HG02798 (cell line): ENCODE data around the gene CYP2C18.
"Not testable (repeated sequence)": the region's sequence is repeated elsewhere in the genome, so short reads cannot be mapped to it uniquely, and the experiment has no call there.

Source experiments
- ATAC-seq: cut with Tn5 transposase; IDR thresholded peaks from one replicate; pipeline ENCODE4 v1.9.1; 2021; ENCODE audit warnings: mild to moderate bottlenecking; ENCODE audit not compliant: unreplicated experiment, poor library complexity

CYP2C18 gene

DNA sequence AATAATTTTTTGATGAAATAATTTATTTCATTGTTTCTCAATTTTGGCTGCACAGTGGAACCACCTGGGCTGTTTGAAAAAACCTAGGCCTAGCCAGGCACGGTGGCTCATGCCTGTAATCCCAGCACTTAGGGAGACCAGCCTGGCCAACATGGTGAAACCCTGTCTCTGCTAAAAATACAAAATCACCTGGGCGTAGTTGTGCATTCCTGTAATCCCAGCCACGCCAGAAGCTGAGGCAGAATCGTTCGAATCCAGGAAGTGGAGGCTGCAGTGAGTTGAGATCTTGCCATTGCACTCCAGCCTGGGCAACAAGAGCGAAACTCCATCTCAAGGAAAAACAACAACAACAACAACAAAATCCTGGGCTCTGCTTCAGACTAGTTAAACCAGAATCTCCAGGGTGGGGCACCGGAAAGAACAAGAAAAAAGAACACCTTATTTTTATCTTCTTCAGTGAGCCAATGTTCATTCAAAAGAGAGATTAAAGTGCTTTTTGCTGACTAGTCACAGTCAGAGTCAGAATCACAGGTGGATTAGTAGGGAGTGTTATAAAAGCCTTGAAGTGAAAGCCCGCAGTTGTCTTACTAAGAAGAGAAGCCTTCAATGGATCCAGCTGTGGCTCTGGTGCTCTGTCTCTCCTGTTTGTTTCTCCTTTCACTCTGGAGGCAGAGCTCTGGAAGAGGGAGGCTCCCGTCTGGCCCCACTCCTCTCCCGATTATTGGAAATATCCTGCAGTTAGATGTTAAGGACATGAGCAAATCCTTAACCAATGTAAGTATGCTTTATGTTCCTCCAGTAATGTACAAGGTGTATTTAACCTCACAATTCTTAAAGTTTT lies at the start of gene CYP2C18:
CYP2C18 (plus strand) TSS at position 516 of the 841 bp plus-strand sequence; CDS start at position 607, 91 bp downstream.
- ATAC-seq = no peak

DNA sequence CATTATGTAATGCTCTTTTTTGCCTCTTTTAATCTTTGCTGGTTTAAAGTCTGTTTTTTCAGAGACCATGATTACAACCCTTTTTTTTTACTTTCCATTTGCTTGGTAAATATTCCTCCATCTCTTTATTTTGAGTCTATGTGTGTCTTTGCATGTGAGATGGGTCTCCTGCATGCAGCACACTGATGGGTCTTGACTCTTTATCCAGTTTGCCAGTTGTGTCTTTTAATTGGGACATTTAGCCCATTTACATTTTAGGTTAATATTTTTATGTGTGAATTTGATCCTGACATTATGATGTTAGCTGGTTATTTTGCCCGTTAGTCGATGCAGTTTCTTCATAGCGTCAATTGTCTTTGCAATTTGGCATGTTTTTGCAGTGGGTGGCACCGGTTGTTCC lies 45.4 kb upstream of the CYP2C18 start:
- not testable (repeated sequence) for ATAC-seq

DNA sequence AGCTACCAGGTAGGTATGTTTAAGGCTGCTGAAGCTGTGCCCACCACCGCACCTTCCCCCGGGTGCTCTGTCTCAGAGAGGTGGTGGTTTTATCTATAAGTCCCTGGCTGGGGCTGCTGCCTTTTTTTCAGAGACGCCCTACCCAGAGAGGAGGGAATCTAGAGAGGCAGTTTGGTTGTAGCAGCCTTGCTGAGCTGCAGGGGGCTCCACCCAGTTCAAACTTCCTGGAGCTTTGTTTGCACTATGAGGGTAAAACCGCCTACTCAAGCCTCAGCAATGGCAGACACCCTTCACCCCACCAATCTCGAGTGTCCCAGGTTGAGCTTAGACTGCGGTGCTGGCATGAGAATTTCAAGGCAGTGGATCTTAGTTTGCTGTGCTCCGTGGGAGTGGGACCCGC lies 43.6 kb upstream of the CYP2C18 start:
- no peak for ATAC-seq

DNA sequence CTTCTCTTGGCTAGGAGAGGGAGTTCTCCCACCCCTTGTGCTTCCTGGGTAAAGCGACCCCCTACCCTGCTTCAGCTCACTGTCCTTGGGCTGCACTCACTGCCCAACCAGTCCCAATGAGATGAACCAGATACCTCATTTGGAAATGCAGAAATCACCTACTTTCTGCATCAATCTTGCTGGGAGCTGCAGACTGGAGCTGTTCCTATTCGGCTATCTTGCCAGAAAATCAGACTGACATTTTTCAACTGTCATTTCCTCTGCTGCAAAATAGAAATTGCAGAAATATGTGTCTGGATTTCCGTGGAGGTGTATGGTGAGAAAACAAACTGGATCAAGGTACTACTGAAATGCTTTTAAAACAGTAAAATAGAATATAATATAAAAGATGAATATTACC lies 43.0 kb upstream of the CYP2C18 start:
- no peak for ATAC-seq

DNA sequence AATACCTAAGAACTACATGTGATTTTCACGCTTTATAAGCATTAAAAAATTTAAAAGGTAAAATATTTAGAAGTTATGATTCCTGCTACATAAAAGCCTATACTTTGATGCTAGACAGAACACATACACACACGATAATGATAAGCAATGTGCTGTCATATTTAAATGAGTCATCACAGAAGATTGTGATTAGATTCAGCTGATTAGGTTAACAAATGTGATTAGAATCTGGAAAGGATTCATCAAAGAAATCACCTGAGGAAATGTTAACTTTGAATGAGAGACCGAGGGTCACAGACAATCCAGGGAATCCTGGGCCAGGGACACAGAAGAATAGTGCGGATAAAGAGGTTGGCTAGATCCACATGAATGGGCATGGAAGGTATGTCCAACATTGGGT lies 42.0 kb upstream of the CYP2C18 start:
- no peak for ATAC-seq

DNA sequence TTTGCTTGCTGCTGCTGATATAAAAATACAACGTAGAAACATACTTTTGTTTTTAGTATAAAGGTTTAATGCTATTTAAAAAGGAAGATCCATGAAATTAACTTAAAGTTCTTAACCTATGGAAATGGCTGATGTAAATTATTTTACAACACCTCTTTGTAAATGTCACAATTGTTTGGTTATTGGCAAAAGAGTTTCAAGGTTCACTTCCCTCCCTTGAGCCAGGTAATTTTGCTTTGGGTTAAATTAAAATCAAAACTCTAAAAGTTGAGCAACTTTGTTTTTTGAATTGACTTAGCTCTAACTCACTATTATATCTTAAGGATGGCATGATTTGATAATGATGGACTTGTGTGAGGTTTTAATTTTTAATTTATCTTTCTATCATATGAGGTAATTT lies 39.2 kb upstream of the CYP2C18 start:
- ATAC-seq = no peak

DNA sequence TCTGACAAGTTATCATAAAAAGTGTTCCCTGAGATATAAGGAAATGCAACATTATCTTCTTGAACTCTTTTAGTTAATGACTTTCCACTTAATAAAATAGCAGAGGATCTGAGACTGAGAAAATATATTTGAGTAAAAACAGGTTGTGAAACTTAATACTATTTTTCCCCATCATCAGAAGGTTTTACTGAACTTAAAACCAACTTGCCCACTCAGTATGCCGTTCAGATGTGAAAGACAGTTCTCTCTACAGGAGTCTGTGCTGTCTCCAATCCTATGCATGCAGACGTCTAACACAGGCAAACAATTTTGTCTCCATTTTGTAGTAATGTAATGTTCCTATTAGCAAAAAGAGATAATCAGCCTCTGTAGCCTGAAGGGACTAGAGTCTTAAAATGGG lies 38.2 kb upstream of the CYP2C18 start:
- ATAC-seq = peak; percentile 68

DNA sequence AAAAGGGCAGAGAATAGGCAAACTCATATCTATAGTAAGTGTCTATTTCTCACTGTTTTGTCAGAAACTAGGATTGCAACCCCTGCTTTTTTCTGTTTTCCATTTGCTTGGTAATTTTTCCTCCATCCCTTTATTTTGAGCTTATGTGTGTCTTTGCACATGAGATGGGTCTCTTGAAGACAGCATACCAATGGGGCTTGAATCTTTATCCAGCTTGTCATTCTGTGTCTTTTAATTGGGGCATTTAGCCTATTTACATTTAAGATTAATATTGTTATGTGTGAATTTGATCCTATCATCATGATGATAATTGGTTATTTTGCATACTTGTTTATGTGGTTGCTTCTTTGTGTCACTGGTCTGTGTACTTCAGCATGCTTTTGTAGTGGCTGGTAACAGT lies 28.3 kb upstream of the CYP2C18 start:
- ATAC-seq = not testable (repeated sequence)

DNA sequence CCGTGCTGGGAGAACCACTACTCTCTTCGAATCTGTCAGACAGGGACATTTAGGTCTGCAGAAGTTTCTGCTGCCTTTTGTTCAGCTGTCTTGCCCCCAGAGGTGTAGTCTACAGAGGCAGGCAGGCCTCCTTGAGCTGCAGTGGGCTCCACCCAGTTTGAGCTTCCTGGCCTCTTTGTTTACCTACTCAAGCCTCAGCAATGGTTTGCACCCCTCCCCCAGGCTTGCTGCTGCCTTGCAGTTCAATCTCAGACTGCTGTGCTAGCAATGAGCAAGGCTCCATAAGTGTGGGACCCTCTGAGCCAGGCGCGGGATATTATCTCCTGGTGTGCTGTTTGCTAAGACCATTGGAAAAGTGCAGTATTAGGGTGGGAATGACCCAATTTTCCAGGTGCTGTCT lies 20.5 kb upstream of the CYP2C18 start:
- ATAC-seq = not testable (repeated sequence)

DNA sequence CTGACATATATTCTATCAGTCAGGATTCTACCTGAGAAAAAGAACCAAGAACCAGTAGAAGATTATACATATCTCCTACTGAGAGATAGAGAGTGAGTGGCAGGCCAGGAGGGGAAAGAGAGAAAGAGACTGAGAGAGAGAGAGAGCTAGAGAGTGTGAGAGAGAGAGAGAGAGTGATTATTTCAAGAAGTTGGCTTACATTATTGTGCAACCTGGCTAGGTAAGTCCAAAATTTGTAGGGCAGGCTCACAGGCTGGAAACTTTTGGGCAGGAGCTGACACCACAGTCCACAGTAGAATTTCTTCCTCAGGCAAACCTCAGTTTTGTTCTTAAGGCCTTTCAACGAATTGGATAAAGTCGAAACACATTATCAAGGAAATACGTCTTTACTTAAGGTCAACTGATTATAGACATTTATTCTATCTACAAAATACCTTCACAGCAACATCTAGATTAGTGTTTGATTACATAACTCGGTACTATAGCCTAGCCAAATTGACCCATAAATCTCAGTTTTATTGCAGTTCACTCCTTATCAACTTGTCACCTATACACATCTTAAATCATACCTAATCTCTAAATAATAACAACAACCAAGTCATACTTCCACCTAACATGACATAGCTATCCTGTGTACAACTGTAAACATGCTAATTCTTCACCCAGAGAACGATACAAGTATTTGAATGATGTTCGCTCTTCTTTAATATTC lies 17.0 kb upstream of the CYP2C18 start:
- no peak for ATAC-seq

DNA sequence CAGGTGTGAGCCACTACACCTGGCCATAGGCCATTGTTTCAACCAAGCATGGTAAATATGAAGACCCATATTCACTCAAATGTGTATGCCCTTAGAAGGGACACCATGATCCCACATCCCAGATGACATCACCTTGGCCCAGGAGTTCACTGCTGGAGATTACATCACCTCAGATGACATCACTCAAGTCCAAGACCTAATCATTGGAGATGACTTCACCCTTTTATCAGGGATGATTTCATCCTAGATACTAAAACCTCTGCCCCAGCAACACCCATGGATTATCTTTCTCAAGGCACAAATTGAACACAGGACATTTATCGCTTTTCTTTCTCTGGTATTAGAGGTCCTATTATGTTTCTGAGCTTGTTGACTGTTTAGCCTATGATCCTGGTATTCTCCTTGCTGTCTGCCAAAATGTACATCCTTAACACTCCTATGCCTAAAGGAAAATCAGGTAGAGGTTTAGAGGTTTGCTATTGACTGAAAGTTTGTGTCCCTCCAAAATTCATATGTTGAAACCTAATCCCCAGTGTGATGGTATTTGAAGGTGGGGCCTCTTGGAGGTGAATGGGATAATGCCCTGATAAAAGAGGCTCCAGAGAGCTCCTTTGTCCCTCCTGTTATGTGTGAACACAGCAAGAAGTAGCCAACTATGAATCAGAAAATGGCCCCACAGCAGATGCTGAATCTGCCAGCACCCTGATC lies 9.8 kb upstream of the CYP2C18 start:
- no peak for ATAC-seq

DNA sequence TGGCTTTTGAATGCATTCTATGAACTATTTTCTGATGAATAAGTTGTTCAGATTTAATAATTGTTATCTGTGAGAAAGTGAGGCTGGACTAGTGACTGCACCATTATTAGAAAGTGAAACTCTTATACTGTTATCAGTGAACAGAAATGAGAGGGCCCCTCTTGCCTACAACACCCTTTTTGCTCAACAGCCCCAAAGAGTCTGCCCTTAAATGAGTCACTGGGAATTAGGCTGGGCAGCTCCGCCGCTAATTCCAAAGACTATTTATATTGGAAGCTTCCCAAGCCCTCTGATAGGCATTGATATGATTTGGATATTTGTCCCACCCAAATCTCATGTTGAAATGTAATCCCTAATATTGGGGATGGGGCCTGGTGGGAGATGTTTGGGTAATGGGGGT lies 7.0 kb upstream of the CYP2C18 start:
- no peak for ATAC-seq

DNA sequence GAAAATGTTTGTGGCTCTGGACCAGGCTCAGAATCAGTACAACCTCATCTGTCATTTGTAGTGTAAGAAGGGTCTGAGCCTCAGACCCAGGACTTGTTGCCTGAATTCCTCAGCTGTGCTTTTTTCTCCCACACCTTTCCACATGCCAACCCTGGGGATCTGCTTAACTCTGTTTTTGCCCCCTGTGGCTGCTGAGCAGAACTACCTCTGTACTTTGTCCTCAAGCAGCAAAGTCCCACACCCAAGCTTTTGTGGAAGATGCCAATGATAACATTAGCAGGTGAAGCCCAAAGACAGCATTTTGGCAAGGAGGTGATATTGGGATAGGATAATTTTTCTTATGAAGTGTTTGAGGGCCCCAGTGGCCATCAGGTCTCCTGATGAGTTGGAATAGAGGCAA lies 5.8 kb upstream of the CYP2C18 start:
- no peak for ATAC-seq

DNA sequence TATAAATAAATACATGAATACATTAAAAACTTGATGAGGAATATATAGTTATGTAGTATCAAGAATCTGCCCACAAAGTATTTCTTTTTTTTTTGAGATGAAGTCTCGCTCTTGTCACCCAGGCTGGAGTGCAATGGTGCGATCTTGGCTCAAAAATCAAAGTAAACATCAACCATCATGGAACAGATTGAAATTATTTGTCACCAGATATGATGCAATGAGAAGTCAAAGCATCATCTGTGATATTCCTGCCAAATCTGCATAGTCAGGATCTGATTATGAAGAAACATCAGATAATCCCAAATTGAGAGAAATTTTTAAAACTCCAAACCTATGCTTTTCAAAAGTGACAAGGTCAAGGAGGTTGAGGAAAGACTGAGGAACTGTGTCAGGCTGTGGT lies 5.1 kb upstream of the CYP2C18 start:
- ATAC-seq = no peak

DNA sequence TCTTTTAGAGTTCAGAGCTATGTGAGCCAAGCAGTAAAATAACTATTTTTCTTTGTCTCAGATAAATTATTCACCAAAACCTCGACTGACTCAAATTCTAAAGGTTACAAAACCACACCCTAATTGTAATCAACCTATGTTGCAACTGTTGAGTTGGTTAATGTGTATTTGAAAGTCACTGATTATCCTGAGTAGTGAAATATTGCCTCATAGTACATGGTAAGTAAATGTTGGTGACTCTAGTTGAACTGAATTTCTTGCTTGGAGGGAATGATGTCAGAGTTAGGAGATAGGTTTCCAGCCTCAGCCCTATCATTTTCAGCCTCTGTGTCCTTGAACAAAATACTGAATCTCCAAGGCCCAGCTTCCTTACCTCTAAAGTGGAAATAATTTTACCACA lies 3.0 kb upstream of the CYP2C18 start:
- no peak for ATAC-seq

DNA sequence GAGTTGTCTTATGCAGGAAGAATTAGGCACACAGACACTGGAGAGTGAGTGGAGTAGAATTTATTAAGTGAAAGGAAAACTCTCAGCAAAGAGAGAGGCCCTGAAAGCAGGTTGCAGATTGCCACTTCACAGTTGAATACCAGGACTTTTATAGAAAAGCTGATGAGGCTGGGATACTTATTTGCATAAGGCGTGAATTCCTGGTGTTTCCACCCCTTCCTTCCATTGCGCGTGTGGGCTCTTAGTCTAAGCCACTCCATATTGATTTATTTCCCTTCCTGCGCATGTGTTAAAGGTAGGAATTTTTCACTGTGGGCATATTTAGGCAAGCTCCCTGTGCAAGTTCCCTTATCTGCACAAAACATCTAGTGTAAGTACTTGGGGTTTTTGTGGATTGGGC lies 893 bp upstream of the CYP2C18 start:
- ATAC-seq = not testable (repeated sequence)

DNA sequence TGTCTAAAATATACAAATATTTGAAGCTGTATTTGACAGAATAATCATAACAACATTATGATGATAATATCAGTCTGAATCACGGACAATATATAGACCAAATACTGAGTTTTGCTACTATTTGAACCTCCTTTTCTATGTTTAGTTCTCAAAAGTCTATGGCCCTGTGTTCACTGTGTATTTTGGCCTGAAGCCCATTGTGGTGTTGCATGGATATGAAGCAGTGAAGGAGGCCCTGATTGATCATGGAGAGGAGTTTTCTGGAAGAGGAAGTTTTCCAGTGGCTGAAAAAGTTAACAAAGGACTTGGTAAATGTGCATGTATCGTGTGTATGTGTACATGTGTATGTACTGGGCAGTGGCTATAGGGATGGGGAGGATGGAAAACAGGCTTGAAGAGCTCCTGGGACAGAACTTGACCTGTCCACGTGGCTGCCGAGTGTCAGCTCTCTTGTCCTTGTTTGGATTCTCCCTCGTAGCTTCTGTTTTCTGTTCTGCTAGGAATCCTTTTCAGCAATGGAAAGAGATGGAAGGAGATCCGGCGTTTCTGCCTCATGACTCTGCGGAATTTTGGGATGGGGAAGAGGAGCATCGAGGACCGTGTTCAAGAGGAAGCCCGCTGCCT lies 4.2 kb downstream of the CYP2C18 start:
- ATAC-seq = no peak

DNA sequence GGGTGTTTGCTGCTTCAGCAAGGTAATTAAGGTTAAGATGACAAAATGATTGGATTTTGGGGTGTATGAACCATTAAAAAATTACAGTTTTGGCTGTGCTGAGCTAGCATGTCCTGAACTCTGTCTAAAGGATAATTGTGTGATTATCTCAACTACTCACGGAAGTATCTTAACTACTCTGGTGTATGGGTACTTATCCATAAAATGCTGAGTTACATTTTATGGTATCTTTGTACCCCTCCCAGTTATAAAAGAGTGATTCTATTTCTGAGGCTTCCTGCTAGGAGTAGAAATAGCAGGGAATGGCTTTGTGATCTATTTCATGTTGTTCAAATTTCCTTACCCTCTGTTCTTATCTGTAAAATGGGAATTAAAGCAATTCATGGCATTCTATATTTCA lies 22.6 kb downstream of the CYP2C18 start:
- no peak for ATAC-seq

DNA sequence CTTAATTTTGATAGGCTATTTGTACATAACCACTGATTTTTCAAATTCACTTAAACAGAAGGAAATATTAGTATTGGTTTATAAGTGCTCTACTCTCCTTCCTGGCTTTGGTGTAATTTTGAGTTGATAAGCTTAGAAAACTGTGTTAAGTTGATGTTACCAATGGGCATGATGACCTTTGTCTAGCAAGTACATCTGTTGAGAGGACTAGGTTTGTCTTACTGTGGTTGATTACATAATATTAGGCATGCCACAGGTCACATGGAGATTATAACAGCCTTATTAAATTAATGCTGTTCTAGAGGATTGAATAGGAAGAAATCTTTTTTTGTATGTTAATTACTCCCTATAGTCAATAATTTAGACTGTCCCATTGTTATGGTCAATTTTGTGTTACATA lies 27.0 kb downstream of the CYP2C18 start:
- no peak for ATAC-seq

DNA sequence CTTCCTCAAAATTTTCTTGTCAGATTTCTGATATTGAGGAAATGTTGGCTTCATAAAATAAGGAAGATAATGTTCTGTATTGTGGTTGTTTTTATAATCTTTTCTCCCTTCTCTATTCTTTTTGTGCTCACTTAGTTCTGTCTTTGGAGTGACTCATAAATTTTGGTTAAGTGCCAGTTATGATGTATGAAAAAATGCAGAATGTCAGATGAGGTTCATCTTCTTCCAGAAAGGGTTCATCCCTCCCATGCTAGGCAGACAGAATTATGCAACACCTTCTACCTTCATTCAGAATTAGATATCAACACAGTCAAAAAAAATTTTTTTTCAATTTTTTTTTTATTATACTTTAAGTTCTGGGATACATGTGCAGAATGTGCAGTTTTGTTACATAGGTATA lies 42.3 kb downstream of the CYP2C18 start:
- no peak for ATAC-seq

DNA sequence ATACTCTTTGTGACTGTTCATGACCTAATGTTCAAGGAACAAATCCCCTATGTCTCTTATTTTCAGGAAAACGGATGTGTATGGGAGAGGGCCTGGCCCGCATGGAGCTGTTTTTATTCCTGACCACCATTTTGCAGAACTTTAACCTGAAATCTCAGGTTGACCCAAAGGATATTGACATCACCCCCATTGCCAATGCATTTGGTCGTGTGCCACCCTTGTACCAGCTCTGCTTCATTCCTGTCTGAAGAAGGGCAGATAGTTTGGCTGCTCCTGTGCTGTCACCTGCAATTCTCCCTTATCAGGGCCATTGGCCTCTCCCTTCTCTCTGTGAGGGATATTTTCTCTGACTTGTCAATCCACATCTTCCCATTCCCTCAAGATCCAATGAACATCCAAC lies 51.7 kb downstream of the CYP2C18 start:
- no peak for ATAC-seq
